Trophoblast cell (in vitro differentiated cells and primary cell): ENCODE data around the gene NHLRC1.
"Not testable (repeated sequence)": the region's sequence is repeated elsewhere in the genome, so short reads cannot be mapped to it uniquely, and the experiment has no call there.

Experiments
- DNase-seq, 2 donors: peaks; one replicate each; pipeline ENCODE4 v3.0.0-alpha.2; 2016
- H2AFZ ChIP-seq: 2 replicates; pipeline ENCODE4 v1.6.1; 2013; ENCODE audit warnings: low read length, moderate library complexity, mild to moderate bottlenecking; ENCODE audit not compliant: insufficient read depth, poor library complexity
- H2AK5ac ChIP-seq: 2 replicates; pipeline ENCODE4 v1.6.1; 2013; ENCODE audit warnings: mild to moderate bottlenecking, low read length
- H2BK120ac ChIP-seq: 2 replicates; pipeline ENCODE4 v1.6.1; 2013; ENCODE audit warnings: low read length, mild to moderate bottlenecking, moderate library complexity; ENCODE audit not compliant: insufficient read depth, poor library complexity
- H2BK12ac ChIP-seq: 2 replicates; pipeline ENCODE4 v1.6.1; 2013; ENCODE audit warnings: mild to moderate bottlenecking, low read length, moderate library complexity
- H2BK5ac ChIP-seq: 2 replicates; pipeline ENCODE4 v1.6.1; 2013; ENCODE audit warnings: low read length, low read depth, moderate library complexity, mild to moderate bottlenecking; ENCODE audit not compliant: poor library complexity
- H3K14ac ChIP-seq: 2 replicates; pipeline ENCODE4 v1.6.1; 2013; ENCODE audit warnings: mild to moderate bottlenecking, low read length
- H3K18ac ChIP-seq: 2 replicates; pipeline ENCODE4 v1.6.1; 2013; ENCODE audit warnings: mild to moderate bottlenecking, low read length
- H3K23ac ChIP-seq: 2 replicates; pipeline ENCODE4 v1.6.1; 2013; ENCODE audit warnings: low read length
- H3K27ac ChIP-seq: 2 replicates; pipeline ENCODE4 v1.5.1; 2013; ENCODE audit warnings: low read depth, mild to moderate bottlenecking, inconsistent platforms, low read length, moderate library complexity
- H3K27me3 ChIP-seq: 2 replicates; pipeline ENCODE4 v1.6.1; 2013; ENCODE audit warnings: inconsistent platforms, mild to moderate bottlenecking, low read length, moderate library complexity; ENCODE audit not compliant: insufficient read depth
- H3K36me3 ChIP-seq, 2 experiments: 1 replicate in 1 of 2; 2 replicates in 1 of 2; pipeline ENCODE4 v1.6.1; 2013; ENCODE audit warnings: low read length in 2 of 2, mild to moderate bottlenecking in 2 of 2, moderate library complexity in 1 of 2; ENCODE audit not compliant: insufficient read depth in 2 of 2, control insufficient read depth in 1 of 2
- H3K4ac ChIP-seq: 2 replicates; pipeline ENCODE4 v1.6.1; 2013; ENCODE audit warnings: low read depth, mild to moderate bottlenecking, low read length, moderate library complexity
- H3K4me1 ChIP-seq, 2 experiments: 1 replicate in 1 of 2; 2 replicates in 1 of 2; pipeline ENCODE4 v1.6.1; 2013; ENCODE audit warnings: low read length in 2 of 2, mild to moderate bottlenecking in 2 of 2, moderate library complexity in 1 of 2; ENCODE audit not compliant: insufficient read depth in 2 of 2, control insufficient read depth in 1 of 2
- H3K4me2 ChIP-seq: 2 replicates; pipeline ENCODE4 v1.6.1; 2013; ENCODE audit warnings: inconsistent platforms, mild to moderate bottlenecking, low read length, moderate library complexity
- H3K4me3 ChIP-seq: 2 replicates; pipeline ENCODE4 v1.5.1; 2013; ENCODE audit warnings: mild to moderate bottlenecking, low read depth, low read length, inconsistent platforms
- H3K79me1 ChIP-seq: one replicate; pipeline ENCODE4 v1.6.1; 2013; ENCODE audit warnings: low read length
- H3K79me2 ChIP-seq: 2 replicates; pipeline ENCODE4 v1.6.1; 2013; ENCODE audit warnings: low read length, mild to moderate bottlenecking; ENCODE audit not compliant: control insufficient read depth, insufficient read depth, poor library complexity
- H3K9ac ChIP-seq: 2 replicates; pipeline ENCODE4 v1.6.1; 2013; ENCODE audit warnings: mild to moderate bottlenecking, low read length
- H3K9me3 ChIP-seq: 2 replicates; pipeline ENCODE4 v1.6.1; 2013; ENCODE audit warnings: low read depth, mild to moderate bottlenecking, control low read depth, inconsistent platforms, low read length; ENCODE audit not compliant: insufficient read depth
- H4K12ac ChIP-seq: 2 replicates; pipeline ENCODE4 v1.6.1; 2013; ENCODE audit warnings: low read depth, mild to moderate bottlenecking, low read length, moderate library complexity
- H4K8ac ChIP-seq: 2 replicates; pipeline ENCODE4 v1.6.1; 2013; ENCODE audit warnings: low read depth, mild to moderate bottlenecking, low read length, moderate library complexity
- H4K91ac ChIP-seq: one replicate; pipeline ENCODE4 v1.6.1; 2013; ENCODE audit warnings: low read depth, mild to moderate bottlenecking, low read length, moderate library complexity
- WGBS: extraction: QIAGEN DNeasy Blood & Tissue Kit; methylation state at CpG from one replicate; pipeline ENCODE4 v1.1.7; 2013; ENCODE audit warnings: missing lambda C conversion rate; ENCODE audit not compliant: insufficient read length, insufficient coverage; ENCODE audit errors: extremely low coverage; 5-methylcytosine and 5-hydroxymethylcytosine counted together

NHLRC1 gene

GRCh38 chr6:18151801-18152200 is 29.3 kb upstream of the NHLRC1 start:
- H3K4me1 ChIP-seq = peaks cover 3 to 8% of the 10 kb centered on the region in 2 experiments
- H2BK12ac ChIP-seq = no peak overlapping the region
- H2BK120ac ChIP-seq = no peak overlapping the region
- no peak overlapping the region for H2BK5ac ChIP-seq
- no peak overlapping the region for H2AK5ac ChIP-seq
- peaks cover 9% of the 10 kb centered on the region for H3K79me1 ChIP-seq
- H4K8ac ChIP-seq = no peak overlapping the region
- WGBS = no CpG with 5 or more reads among the region's 3 CpGs
- H3K79me2 ChIP-seq = peaks cover 5% of the 10 kb centered on the region
- no peak overlapping the region for H3K14ac ChIP-seq
- H3K4ac ChIP-seq = no peak overlapping the region
- no peak overlapping the region for H4K91ac ChIP-seq
- H3K4me2 ChIP-seq = peak overlapping the region; percentile 6
- no peak overlapping the region for H3K27ac ChIP-seq
- H2AFZ ChIP-seq = no peak overlapping the region
- no peak for DNase-seq
- no peak overlapping the region for H3K9ac ChIP-seq
- H3K36me3 ChIP-seq = no peaks in the 10 kb centered on the region
- H3K27me3 ChIP-seq = no peaks in the 10 kb centered on the region
- no peak overlapping the region for H3K23ac ChIP-seq
- H3K9me3 ChIP-seq = no peaks in the 10 kb centered on the region
- no peak overlapping the region for H3K4me3 ChIP-seq
- no peak overlapping the region for H4K12ac ChIP-seq
- no peak overlapping the region for H3K18ac ChIP-seq

- H3K4me2 ChIP-seq, H2AFZ ChIP-seq, H3K14ac ChIP-seq, H3K18ac ChIP-seq, H3K23ac ChIP-seq, H2AK5ac ChIP-seq, H3K4me3 ChIP-seq, H4K91ac ChIP-seq, H3K27me3 ChIP-seq, H3K79me2 ChIP-seq, H3K4me1 ChIP-seq, H2BK120ac ChIP-seq, H3K4ac ChIP-seq, H3K9ac ChIP-seq, H3K36me3 ChIP-seq, H4K8ac ChIP-seq, DNase-seq, H2BK5ac ChIP-seq, H2BK12ac ChIP-seq, H4K12ac ChIP-seq, H3K79me1 ChIP-seq, H3K9me3 ChIP-seq, H3K27ac ChIP-seq: not testable (repeated sequence)
- no CpG with 5 or more reads among the region's 3 CpGs for WGBS
These were observed 28.9 kb upstream of the NHLRC1 start for GRCh38 chr6:18151391-18151790.

DNA sequence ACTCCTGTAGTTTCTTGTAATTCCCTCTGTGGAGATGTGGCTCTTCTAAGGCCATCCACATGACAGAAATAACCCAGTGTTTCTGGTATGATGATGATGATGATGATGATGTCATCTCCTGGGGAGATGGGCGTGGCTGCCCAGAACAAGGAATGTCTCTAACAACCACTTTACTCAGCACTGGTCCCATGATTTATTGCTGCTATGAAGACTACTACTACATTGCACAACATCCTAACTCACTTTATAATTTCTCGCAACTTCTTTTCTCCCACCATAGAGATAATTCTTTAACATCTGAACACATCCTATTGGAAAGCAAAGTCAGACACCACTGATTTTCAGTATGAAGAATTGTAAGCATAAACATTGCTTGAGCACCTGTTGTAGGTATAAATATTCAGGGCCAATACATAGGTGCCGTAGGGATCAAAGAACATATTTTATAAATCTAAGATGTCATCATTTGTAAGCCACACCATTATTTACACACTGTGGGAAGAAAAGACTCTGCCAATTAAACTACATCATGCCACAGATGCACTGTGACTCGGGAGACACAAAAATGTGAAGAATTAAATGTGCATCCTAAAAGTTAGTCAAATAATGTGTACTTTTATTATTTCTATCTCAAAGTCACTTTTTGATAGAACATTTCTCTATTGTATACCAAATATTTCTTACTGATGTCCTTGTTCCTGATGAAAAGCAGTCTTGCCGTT is 26.0 kb upstream of the NHLRC1 start:
- H2BK5ac ChIP-seq = no peak overlapping the region
- 93% methylated on average over 1 of the region's 5 CpGs for WGBS

GRCh38 chr6:18147616-18148015 is 25.1 kb upstream of the NHLRC1 start:
- WGBS = no CpG with 5 or more reads among the region's 2 CpGs
- H3K27ac ChIP-seq = no peak overlapping the region
- no peak overlapping the region for H3K23ac ChIP-seq
- no peaks in the 10 kb centered on the region for H3K79me1 ChIP-seq
- no peak overlapping the region for H3K4me2 ChIP-seq
- peaks cover 0 to 3% of the 10 kb centered on the region in 2 experiments for H3K4me1 ChIP-seq
- no peak overlapping the region for H3K4ac ChIP-seq
- no peak overlapping the region for H2AK5ac ChIP-seq
- peaks cover 2 to 4% of the 10 kb centered on the region in 2 experiments for H3K36me3 ChIP-seq
- no peak overlapping the region for H3K4me3 ChIP-seq
- no peak overlapping the region for H4K8ac ChIP-seq
- no peak overlapping the region for H2BK12ac ChIP-seq
- no peak overlapping the region for H3K18ac ChIP-seq
- H3K9me3 ChIP-seq = no peaks in the 10 kb centered on the region
- no peaks in the 10 kb centered on the region for H3K79me2 ChIP-seq
- no peak overlapping the region for H2BK5ac ChIP-seq
- H3K9ac ChIP-seq = no peak overlapping the region
- H4K12ac ChIP-seq = no peak overlapping the region
- H2BK120ac ChIP-seq = no peak overlapping the region
- H3K14ac ChIP-seq = no peak overlapping the region
- DNase-seq = no peak
- H2AFZ ChIP-seq = no peak overlapping the region
- H3K27me3 ChIP-seq = no peaks in the 10 kb centered on the region
- H4K91ac ChIP-seq = no peak overlapping the region

More for the DNA sequence above, 26.0 kb upstream of the NHLRC1 start:
- DNase-seq = peak in 1 of 2 donors; percentile 25
- Histone ChIP-seq H3K27me3 (no peaks in the 10 kb centered on the region), H3K27ac (no peak overlapping the region), H3K4me2 (no peak overlapping the region), H3K36me3 (peaks cover 0 to 2% of the 10 kb centered on the region in 2 experiments), H4K91ac (no peak overlapping the region), H3K23ac (no peak overlapping the region), H3K79me2 (no peaks in the 10 kb centered on the region), H3K9ac (no peak overlapping the region), H4K12ac (no peak overlapping the region), H4K8ac (no peak overlapping the region), H3K14ac (no peak overlapping the region), H3K79me1 (no peaks in the 10 kb centered on the region), H3K4ac (no peak overlapping the region), H3K18ac (no peak overlapping the region), H3K4me1 (peaks cover 0 to 3% of the 10 kb centered on the region in 2 experiments), H3K4me3 (no peak overlapping the region), H2AK5ac (no peak overlapping the region), H2BK120ac (no peak overlapping the region), H2AFZ (no peak overlapping the region), H2BK12ac (no peak overlapping the region), H3K9me3 (no peaks in the 10 kb centered on the region)
